ENCODE results near the gene DNAJC5.

The DNAJC5 gene

GRCh38 chr20:63891061-63892002 lies 3.6 kb upstream of the DNAJC5 start:
- DNase-seq (ENCODE audit: low read depth, low spot score), result no peak
- no peak overlapping the region for H3K9ac ChIP-seq (ENCODE audit: insufficient read length, low read depth)
- H3K27me3 ChIP-seq (ENCODE audit: insufficient read depth, insufficient read length), result no peaks in the 10 kb centered on the region
- peaks cover 55% of the 10 kb centered on the region for H3K36me3 ChIP-seq (ENCODE audit: insufficient read depth, insufficient read length, low read length)
- TF ChIP-seq YY1 (IDR thresholded peaks at IDR 0.05; ENCODE audit: insufficient read depth, insufficient read length) (no peak), ZNF274 (IDR thresholded peaks at IDR 0.05; ENCODE audit: low read depth, low read length) (no peak), SUZ12 (IDR thresholded peaks at IDR 0.05; ENCODE audit: extremely low read depth, insufficient read depth, insufficient read length) (no peak)
- H3K9me3 ChIP-seq (ENCODE audit: insufficient read depth, low read length), result no peaks in the 10 kb centered on the region
- peaks cover 3% of the 10 kb centered on the region for H3K4me1 ChIP-seq (ENCODE audit: insufficient read depth, insufficient read length)
- no peak overlapping the region for H3K4me3 ChIP-seq (ENCODE audit: insufficient read length, low read depth)

GRCh38 chr20:63892402-63892801 lies 2.5 kb upstream of the DNAJC5 start:
- H3K9ac ChIP-seq (ENCODE audit: insufficient read length, low read depth), result no peak overlapping the region
- H3K27me3 ChIP-seq (ENCODE audit: insufficient read depth, insufficient read length), result no peaks in the 10 kb centered on the region
- no peaks in the 10 kb centered on the region for H3K9me3 ChIP-seq (ENCODE audit: insufficient read depth, low read length)
- peaks cover 9% of the 10 kb centered on the region for H3K4me1 ChIP-seq (ENCODE audit: insufficient read depth, insufficient read length)
- H3K36me3 ChIP-seq (ENCODE audit: insufficient read depth, insufficient read length, low read length), result peaks cover 53% of the 10 kb centered on the region
- no peak for TF ChIP-seq SUZ12 (IDR thresholded peaks at IDR 0.05; ENCODE audit: extremely low read depth, insufficient read depth, insufficient read length)
- no peak for TF ChIP-seq ZNF274 (IDR thresholded peaks at IDR 0.05; ENCODE audit: low read depth, low read length)
- no peak for TF ChIP-seq YY1 (IDR thresholded peaks at IDR 0.05; ENCODE audit: insufficient read depth, insufficient read length)
- DNase-seq (ENCODE audit: low read depth, low spot score), result no peak
- no peak overlapping the region for H3K4me3 ChIP-seq (ENCODE audit: insufficient read length, low read depth)

- H3K27me3 ChIP-seq (ENCODE audit: insufficient read depth, insufficient read length), result no peaks in the 10 kb centered on the region
- TF ChIP-seq ZNF274 (IDR thresholded peaks at IDR 0.05; ENCODE audit: low read depth, low read length) (no peak), SUZ12 (IDR thresholded peaks at IDR 0.05; ENCODE audit: extremely low read depth, insufficient read depth, insufficient read length) (no peak), YY1 (IDR thresholded peaks at IDR 0.05; ENCODE audit: insufficient read depth, insufficient read length) (no peak)
- no peaks in the 10 kb centered on the region for H3K9me3 ChIP-seq (ENCODE audit: insufficient read depth, low read length)
- DNase-seq (ENCODE audit: low read depth, low spot score), result no peak
- peaks cover 54% of the 10 kb centered on the region for H3K36me3 ChIP-seq (ENCODE audit: insufficient read depth, insufficient read length, low read length)
- H3K4me1 ChIP-seq (ENCODE audit: insufficient read depth, insufficient read length), result peaks cover 9% of the 10 kb centered on the region
- H3K9ac ChIP-seq (ENCODE audit: insufficient read length, low read depth), result peak overlapping the region; percentile 14
- H3K4me3 ChIP-seq (ENCODE audit: insufficient read length, low read depth), result peak overlapping the region; percentile 44
Observed at GRCh38 chr20:63893999-63894357, 948 bp upstream of the DNAJC5 start.

GRCh38 chr20:63895202-63895951 lies 451 bp downstream of the DNAJC5 start:
- TF ChIP-seq ZNF274 (IDR thresholded peaks at IDR 0.05; ENCODE audit: low read depth, low read length), result no peak
- no peak for TF ChIP-seq YY1 (IDR thresholded peaks at IDR 0.05; ENCODE audit: insufficient read depth, insufficient read length)
- no peak for TF ChIP-seq SUZ12 (IDR thresholded peaks at IDR 0.05; ENCODE audit: extremely low read depth, insufficient read depth, insufficient read length)
- Histone ChIP-seq H3K27me3 (ENCODE audit: insufficient read depth, insufficient read length) (no peaks in the 10 kb centered on the region), H3K4me3 (ENCODE audit: insufficient read length, low read depth) (peak overlapping the region; percentile 44), H3K4me1 (ENCODE audit: insufficient read depth, insufficient read length) (peaks cover 6% of the 10 kb centered on the region), H3K9ac (ENCODE audit: insufficient read length, low read depth) (peak overlapping the region; percentile 61), H3K36me3 (ENCODE audit: insufficient read depth, insufficient read length, low read length) (peaks cover 40% of the 10 kb centered on the region), H3K9me3 (ENCODE audit: insufficient read depth, low read length) (no peaks in the 10 kb centered on the region)
- no peak for DNase-seq (ENCODE audit: low read depth, low spot score)

GRCh38 chr20:63895952-63896263 lies 982 bp downstream of the DNAJC5 start:
- Histone ChIP-seq H3K9ac (ENCODE audit: insufficient read length, low read depth) (peak overlapping the region; percentile 61), H3K4me3 (ENCODE audit: insufficient read length, low read depth) (peak overlapping the region; percentile 38), H3K27me3 (ENCODE audit: insufficient read depth, insufficient read length) (no peaks in the 10 kb centered on the region), H3K36me3 (ENCODE audit: insufficient read depth, insufficient read length, low read length) (peaks cover 36% of the 10 kb centered on the region), H3K9me3 (ENCODE audit: insufficient read depth, low read length) (no peaks in the 10 kb centered on the region), H3K4me1 (ENCODE audit: insufficient read depth, insufficient read length) (peaks cover 6% of the 10 kb centered on the region)
- TF ChIP-seq ZNF274 (IDR thresholded peaks at IDR 0.05; ENCODE audit: low read depth, low read length), result no peak
- no peak for DNase-seq (ENCODE audit: low read depth, low spot score)

GRCh38 chr20:63896264-63897105 lies 1.6 kb downstream of the DNAJC5 start:
- Histone ChIP-seq H3K36me3 (ENCODE audit: insufficient read depth, insufficient read length, low read length) (peaks cover 36% of the 10 kb centered on the region), H3K4me1 (ENCODE audit: insufficient read depth, insufficient read length) (peaks cover 6% of the 10 kb centered on the region), H3K9me3 (ENCODE audit: insufficient read depth, low read length) (no peaks in the 10 kb centered on the region), H3K27me3 (ENCODE audit: insufficient read depth, insufficient read length) (no peaks in the 10 kb centered on the region), H3K9ac (ENCODE audit: insufficient read length, low read depth) (peak overlapping the region; percentile 66), H3K4me3 (ENCODE audit: insufficient read length, low read depth) (peak overlapping the region; percentile 38)
- no peak for TF ChIP-seq YY1 (IDR thresholded peaks at IDR 0.05; ENCODE audit: insufficient read depth, insufficient read length)
- no peak for TF ChIP-seq SUZ12 (IDR thresholded peaks at IDR 0.05; ENCODE audit: extremely low read depth, insufficient read depth, insufficient read length)
- no peak for TF ChIP-seq ZNF274 (IDR thresholded peaks at IDR 0.05; ENCODE audit: low read depth, low read length)
- no peak for DNase-seq (ENCODE audit: low read depth, low spot score)
